LNCaP clone FGC (cell line): ENCODE measurements around the gene LHB.

ENCODE experiments used
- DNase-seq: peaks from one replicate; pipeline ENCODE4 v3.0.0-alpha.2; 2011; ENCODE audit warnings: low read depth
- H3K4me3 ChIP-seq: 2 replicates; pipeline ENCODE4 v1.5.1; 2011; ENCODE audit warnings: mild to moderate bottlenecking, low read depth, low read length, control low read depth
- CTCF ChIP-seq: IDR thresholded peaks from 2 replicates; pipeline ENCODE4 v1.5.1; 2012; ENCODE audit warnings: mild to moderate bottlenecking; ENCODE audit not compliant: control insufficient read depth, insufficient read depth; ENCODE audit errors: extremely low read depth

The LHB gene

GRCh38 chr19:49006905-49007304 lies 10.0 kb downstream of the LHB start:
- no peak for TF ChIP-seq CTCF
- no peak for DNase-seq
- no peak overlapping the region for H3K4me3 ChIP-seq

GRCh38 chr19:49004964-49005614 lies 11.8 kb downstream of the LHB start:
- DNase-seq: no peak
- TF ChIP-seq CTCF: no peak
- H3K4me3 ChIP-seq: no peak overlapping the region

- no peak overlapping the region for H3K4me3 ChIP-seq
- TF ChIP-seq CTCF: no peak
- no peak for DNase-seq
Observed at GRCh38 chr19:49004133-49004532, 12.8 kb downstream of the LHB start.

GRCh38 chr19:48999481-49000325 lies 17.2 kb downstream of the LHB start:
- no peak for DNase-seq
- no peak overlapping the region for H3K4me3 ChIP-seq
- TF ChIP-seq CTCF: peak; percentile 23; the same call in 1 of the 2 replicates

- no peak overlapping the region for H3K4me3 ChIP-seq
- TF ChIP-seq CTCF: peak; percentile 23; the same call in 1 of the 2 replicates
- DNase-seq: no peak
Observed at GRCh38 chr19:48997972-48998371, 18.9 kb downstream of the LHB start.

- DNase-seq: no peak
- no peak for TF ChIP-seq CTCF
- H3K4me3 ChIP-seq: peak overlapping the region; percentile 88
Observed at GRCh38 chr19:48994035-48994386, 22.9 kb downstream of the LHB start.
